GM21717 (cell line): ENCODE results near the gene EVI5.

Experiments
- ATAC-seq: cut with Tn5 transposase; IDR thresholded peaks from one replicate; pipeline ENCODE4 v1.9.1; 2021; ENCODE audit warnings: mild to moderate bottlenecking, moderate library complexity; ENCODE audit not compliant: unreplicated experiment

EVI5 gene

DNA sequence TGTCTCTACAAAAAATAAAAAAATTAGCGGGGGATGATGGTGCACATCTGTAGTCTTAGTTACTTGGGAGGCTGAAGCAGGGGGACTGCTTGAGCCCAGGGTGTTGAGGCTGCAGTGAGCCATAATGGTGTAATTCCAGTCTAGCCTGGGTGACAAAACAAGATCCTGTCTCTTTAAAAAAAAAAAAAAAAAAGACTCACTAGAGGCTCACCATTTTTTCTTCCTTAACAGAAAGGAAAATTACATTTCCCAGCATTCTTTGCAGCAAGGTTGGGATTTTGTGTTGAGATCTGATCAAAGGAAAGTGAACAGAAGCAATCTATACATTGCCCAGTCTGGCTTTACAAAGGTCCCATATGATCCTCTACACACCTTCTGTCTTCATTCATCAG, 319.7 kb downstream of the EVI5 start:
- no peak for ATAC-seq

DNA sequence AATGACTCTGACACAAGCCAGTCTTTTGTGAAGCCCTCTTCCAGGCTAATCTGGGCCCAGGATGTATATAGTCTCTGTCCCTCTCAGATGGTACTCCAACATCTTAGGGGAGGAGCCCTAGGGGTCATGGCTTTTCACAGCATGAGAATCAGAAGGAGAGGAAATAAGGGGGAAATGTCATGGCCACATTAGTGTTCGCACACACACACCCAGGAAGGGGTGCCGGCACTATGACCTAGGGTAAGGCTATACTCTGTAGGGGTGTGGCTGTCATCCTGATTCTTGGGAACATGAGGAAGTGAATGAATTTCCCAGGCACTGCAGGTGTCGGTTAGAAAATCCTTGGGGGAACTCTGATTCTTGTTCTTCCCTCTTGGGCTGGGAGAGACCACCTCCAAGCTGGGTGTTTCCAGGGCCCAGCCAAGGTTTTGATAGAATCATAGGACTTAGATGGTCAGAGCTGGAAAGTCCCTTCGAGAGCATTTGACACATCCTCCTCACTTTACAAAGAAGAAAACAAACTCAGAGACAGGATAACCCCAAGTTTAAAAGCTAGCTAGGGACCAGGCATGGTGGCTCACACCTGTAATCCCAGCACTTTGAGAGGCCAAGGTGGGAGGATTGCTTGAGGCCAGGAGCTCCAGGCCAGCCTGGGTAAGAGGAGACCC, 320.2 kb downstream of the EVI5 start:
- ATAC-seq = no peak

DNA sequence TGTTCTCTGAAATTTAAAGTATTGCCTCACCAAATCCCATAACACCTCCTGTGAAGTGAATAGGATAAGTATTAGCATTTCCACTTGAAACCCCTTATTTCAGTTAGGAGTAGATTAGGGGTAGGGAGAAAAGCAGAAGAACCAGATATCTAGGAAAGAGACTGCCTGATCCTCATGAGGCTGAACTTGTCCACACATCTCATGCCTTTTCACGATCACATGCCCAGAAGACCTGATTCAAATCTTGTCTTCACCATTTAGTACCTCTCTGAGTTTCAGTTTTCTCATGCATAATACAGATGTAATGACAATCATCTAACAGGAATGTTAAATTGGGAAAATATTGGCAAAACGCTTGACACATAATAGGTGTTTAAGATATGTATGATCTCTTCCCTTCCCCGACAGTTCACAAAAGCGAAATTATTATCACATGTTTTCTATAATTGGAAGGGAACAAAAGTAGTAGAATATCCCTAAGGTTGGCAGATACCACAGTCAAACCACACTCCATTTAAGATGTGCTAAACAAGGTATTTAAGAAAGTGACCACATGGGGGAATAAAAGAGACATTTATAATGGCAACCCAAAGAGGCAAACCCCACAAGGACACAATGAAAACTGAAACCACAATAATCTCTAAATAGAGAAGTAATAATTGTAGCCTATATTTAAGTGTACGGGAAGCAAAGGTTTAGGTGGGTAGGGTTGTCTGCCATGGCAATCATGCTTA, 323.4 kb downstream of the EVI5 start:
- peak; percentile 55 for ATAC-seq

DNA sequence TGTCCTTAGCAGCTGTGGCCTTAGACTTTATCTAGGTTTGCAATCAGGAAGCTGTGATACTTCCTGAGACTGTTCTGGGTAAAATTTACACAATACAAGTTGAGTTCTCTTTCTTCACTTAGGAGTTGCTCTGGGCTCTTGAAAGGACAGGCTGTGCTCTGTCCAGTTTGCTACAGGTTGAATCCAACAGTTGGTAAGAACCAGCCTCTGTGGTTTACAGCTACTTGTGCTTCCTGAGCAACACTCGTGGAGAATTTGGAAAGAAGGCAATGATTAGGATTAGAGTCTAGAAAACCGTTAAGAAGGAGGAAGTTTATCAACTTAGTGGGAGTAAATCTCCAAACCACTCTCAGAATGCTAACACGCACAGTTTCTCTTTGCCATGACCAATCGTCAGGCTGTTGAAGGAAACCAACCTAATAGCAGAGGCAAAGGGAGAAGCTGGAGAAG, 325.0 kb downstream of the EVI5 start:
- no peak for ATAC-seq
